Sigmoid colon (tissue), 7 donors: ENCODE measurements around the gene PSAT1. TPM values are rescaled to one million over a fixed set of nuclear protein-coding genes. Genes with fewer than 3 reads are reported as not detected.

Experiments used
- DNase-seq: peaks from one replicate; pipeline ENCODE4 v3.0.0-alpha.2; 2019
- H3K27ac ChIP-seq, 4 donors: fragments of 200-600 bp; sonication (generic); one replicate each; pipeline ENCODE4 v1.5.1; 2016 to 2019; ENCODE audit warnings: mild to moderate bottlenecking in 1 of 4
- H3K27me3 ChIP-seq, 3 donors: fragments of 200-600 bp; sonication (generic); one replicate each; pipeline ENCODE4 v1.5.1; 2019; ENCODE audit warnings: mild to moderate bottlenecking in 1 of 3
- H3K36me3 ChIP-seq, 4 donors: fragments of 200-600 bp; sonication (generic); one replicate each; pipeline ENCODE4 v1.5.1; 2016 to 2019
- H3K4me1 ChIP-seq, 4 donors: fragments of 200-600 bp; sonication (generic); one replicate each; pipeline ENCODE4 v1.5.1; 2017 to 2019
- H3K4me3 ChIP-seq, 4 donors: fragments of 200-600 bp; sonication (generic); one replicate each; pipeline ENCODE4 v1.5.1; 2017 to 2019; ENCODE audit warnings: mild to moderate bottlenecking in 2 of 4, moderate library complexity in 1 of 4
- H3K9me3 ChIP-seq, 4 donors: fragments of 200-600 bp in 3 of 4; sonication (generic) in 3 of 4; one replicate each; pipeline versions ENCODE4 v1.5.1 to v1.6.1; 2013 to 2019
- CTCF ChIP-seq, 4 experiments: fragments of 450-650 bp in 3 of 4; fragments of 200-600 bp in 1 of 4; IDR thresholded peaks; one replicate each; pipeline ENCODE4 v1.5.1; 2016 to 2019; ENCODE audit warnings: antibody characterized with exemption in 4 of 4, mild to moderate bottlenecking in 3 of 4, moderate library complexity in 2 of 4
- EP300 ChIP-seq, 4 donors: sonication (generic); formaldehyde crosslinking; IDR thresholded peaks; one replicate each; pipeline ENCODE4 v1.6.1; 2017; ENCODE audit warnings: antibody characterized with exemption in 4 of 4
- POLR2A ChIP-seq, 2 donors: fragments of 450-650 bp; IDR thresholded peaks; one replicate each; pipeline ENCODE4 v1.6.1; 2016; ENCODE audit warnings: antibody characterized with exemption in 2 of 2, mild to moderate bottlenecking in 2 of 2, moderate library complexity in 2 of 2
- POLR2AphosphoS5 ChIP-seq, 4 donors: sonication (generic); formaldehyde crosslinking; IDR thresholded peaks; one replicate each; pipeline ENCODE4 v1.6.1; 2017; ENCODE audit warnings: antibody characterized with exemption in 4 of 4
- WGBS, 2 donors: extraction: QIAGEN DNeasy Blood & Tissue Kit; methylation state at CpG; one replicate each; pipeline ENCODE4 v1.1.7; 2013; 5-methylcytosine and 5-hydroxymethylcytosine counted together
- intact Hi-C: fragments of 100-400 bp; cut with DNase I; formaldehyde crosslinking; loops from one replicate; pipeline ENCODE4 v1.15.1; 2023
- polyA plus RNA-seq, 3 donors: library from polyadenylated mRNA; stranded (reverse); fragments of 200-250 nt; gene quantifications; one replicate each; pipeline ENCODE4 v1.2.3, GENCODE V29; 2013
- total RNA-seq, 4 donors: library from RNA; depleted of rRNA; stranded (reverse); fragments of >200 nt; gene quantifications; one replicate each; pipeline ENCODE4 v1.1.0, GENCODE V29; 2016
- donor health status: healthy with polysubstance abuse.
- donor health status: Bipolar disorder and iron deficiency.
- donor health status: healthy.

The PSAT1 gene
- total and polyA plus RNA-seq, 7 donors = 1.2 to 34.4 (median 2.5) TPM

GRCh38 chr9:78357165-78357873 is 60.4 kb downstream of the PSAT1 start:
- H3K4me1 ChIP-seq = no peaks in the 10 kb centered on the region
- no peak for DNase-seq
- TF ChIP-seq POLR2AphosphoS5 (IDR thresholded peaks at IDR 0.05) (no peak), POLR2A (IDR thresholded peaks at IDR 0.05) (no peak), EP300 (IDR thresholded peaks at IDR 0.05) (no peak), CTCF (IDR thresholded peaks at IDR 0.05) (no peak)
- H3K4me3 ChIP-seq = no peak overlapping the region
- intact Hi-C loops = no loop called here
- no peaks in the 10 kb centered on the region for H3K36me3 ChIP-seq
- no peaks in the 10 kb centered on the region for H3K27me3 ChIP-seq
- WGBS, 2 donors = 94% methylated on average over 23 of the region's 23 CpGs
- no peak overlapping the region for H3K27ac ChIP-seq
- H3K9me3 ChIP-seq = no peaks in the 10 kb centered on the region

- intact Hi-C loops = no loop called here
Measured at GRCh38 chr9:78358329-78359051, 61.6 kb downstream of the PSAT1 start.

GRCh38 chr9:78363221-78363620 is 66.3 kb downstream of the PSAT1 start:
- intact Hi-C loops = loop anchor here (5.0 kb wide), 1 partner anchor 36 kb away; no protein-coding TSS in a partner anchor
- Histone ChIP-seq H3K9me3 (no peaks in the 10 kb centered on the region), H3K27me3 (no peaks in the 10 kb centered on the region), H3K4me1 (peaks cover 0 to 21% (median 16%) of the 10 kb centered on the region in 4 donors), H3K36me3 (no peaks in the 10 kb centered on the region), H3K27ac (peak overlapping the region in 3 of 4 donors; percentile 55 to 68 (median 67)), H3K4me3 (no peak overlapping the region)
- TF ChIP-seq CTCF (IDR thresholded peaks at IDR 0.05) = no peak
- peak in 3 of 4 donors; percentile 57 to 65 (median 63) for TF ChIP-seq POLR2AphosphoS5 (IDR thresholded peaks at IDR 0.05)
- peak in 1 of 4 donors; percentile 14 for TF ChIP-seq EP300 (IDR thresholded peaks at IDR 0.05)
- peak; percentile 71 for DNase-seq
- 18 to 51% methylated on average over 3 of the region's 3 CpGs for WGBS, 2 donors

More at GRCh38 chr9:78358329-78359051, 61.6 kb downstream of the PSAT1 start:
- Histone ChIP-seq H3K9me3 (no peaks in the 10 kb centered on the region), H3K4me3 (no peak overlapping the region), H3K27me3 (no peaks in the 10 kb centered on the region), H3K27ac (no peak overlapping the region), H3K36me3 (no peaks in the 10 kb centered on the region), H3K4me1 (peaks cover 0 to 11% (median 8%) of the 10 kb centered on the region in 4 donors)
- TF ChIP-seq CTCF (IDR thresholded peaks at IDR 0.05) (no peak), POLR2A (IDR thresholded peaks at IDR 0.05) (no peak), POLR2AphosphoS5 (IDR thresholded peaks at IDR 0.05) (no peak), EP300 (IDR thresholded peaks at IDR 0.05) (no peak)
- DNase-seq = no peak
- 86 to 91% methylated on average over 17 of the region's 17 CpGs for WGBS, 2 donors

GRCh38 chr9:78365748-78366697 is 69.1 kb downstream of the PSAT1 start:
- H3K36me3 ChIP-seq = no peaks in the 10 kb centered on the region
- peak in 3 of 4 experiments; percentile 19 to 51 (median 27) for TF ChIP-seq CTCF (IDR thresholded peaks at IDR 0.05)
- no peak for TF ChIP-seq EP300 (IDR thresholded peaks at IDR 0.05)
- TF ChIP-seq POLR2A (IDR thresholded peaks at IDR 0.05) = no peak
- intact Hi-C loops = loop anchor here (5.0 kb wide), 1 partner anchor 89 kb away; no protein-coding TSS in a partner anchor
- peaks cover 0 to 21% (median 16%) of the 10 kb centered on the region in 4 donors for H3K4me1 ChIP-seq
- no peaks in the 10 kb centered on the region for H3K9me3 ChIP-seq
- WGBS, 2 donors = 50 to 54% methylated on average over 4 of the region's 4 CpGs
- H3K27me3 ChIP-seq = no peaks in the 10 kb centered on the region
- no peak overlapping the region for H3K4me3 ChIP-seq
- no peak overlapping the region for H3K27ac ChIP-seq
- DNase-seq = no peak
